Measurements from ENCODE around the gene GPR176.

GPR176 gene

GRCh38 chr15:39803016-39803415 is 117.0 kb downstream of the GPR176 start:
- no peak for DNase-seq (ENCODE audit: low read depth)

- DNase-seq (ENCODE audit: low read depth) = no peak
These were observed 118.3 kb downstream of the GPR176 start for GRCh38 chr15:39801641-39802309.

- DNase-seq (ENCODE audit: low read depth) = no peak
These were observed 120.5 kb downstream of the GPR176 start for GRCh38 chr15:39799552-39800011.

- DNase-seq (ENCODE audit: low read depth) = no peak
These were observed 121.7 kb downstream of the GPR176 start for GRCh38 chr15:39798382-39798781.

GRCh38 chr15:39797407-39797806 is 122.7 kb downstream of the GPR176 start:
- DNase-seq (ENCODE audit: low read depth) = no peak

GRCh38 chr15:39796601-39797000 is 123.5 kb downstream of the GPR176 start:
- DNase-seq (ENCODE audit: low read depth) = no peak

- no peak for DNase-seq (ENCODE audit: low read depth)
These were observed 124.6 kb downstream of the GPR176 start for GRCh38 chr15:39795486-39795885.

GRCh38 chr15:39794954-39795353 is 125.1 kb downstream of the GPR176 start:
- no peak for DNase-seq (ENCODE audit: low read depth)

GRCh38 chr15:39793923-39794322 is 126.1 kb downstream of the GPR176 start:
- DNase-seq (ENCODE audit: low read depth) = no peak

- no peak for DNase-seq (ENCODE audit: low read depth)
These were observed 127.2 kb downstream of the GPR176 start for GRCh38 chr15:39792844-39793335.

- no peak for DNase-seq (ENCODE audit: low read depth)
These were observed 127.8 kb downstream of the GPR176 start for GRCh38 chr15:39792025-39792843.

GRCh38 chr15:39789736-39790135 is 130.3 kb downstream of the GPR176 start:
- no peak for DNase-seq (ENCODE audit: low read depth)

GRCh38 chr15:39788800-39789565 is 131.1 kb downstream of the GPR176 start:
- DNase-seq (ENCODE audit: low read depth) = no peak

- DNase-seq (ENCODE audit: low read depth) = no peak
These were observed 132.0 kb downstream of the GPR176 start for GRCh38 chr15:39788108-39788507.

GRCh38 chr15:39787479-39787878 is 132.6 kb downstream of the GPR176 start:
- no peak for DNase-seq (ENCODE audit: low read depth)

GRCh38 chr15:39786447-39787056 is 133.5 kb downstream of the GPR176 start:
- DNase-seq (ENCODE audit: low read depth) = no peak

- no peak for DNase-seq (ENCODE audit: low read depth)
These were observed 134.2 kb downstream of the GPR176 start for GRCh38 chr15:39785841-39786240.

- no peak for DNase-seq (ENCODE audit: low read depth)
These were observed 134.9 kb downstream of the GPR176 start for GRCh38 chr15:39785139-39785538.

- no peak for DNase-seq (ENCODE audit: low read depth)
These were observed 135.4 kb downstream of the GPR176 start for GRCh38 chr15:39784638-39785037.

- DNase-seq (ENCODE audit: low read depth) = no peak
These were observed 135.9 kb downstream of the GPR176 start for GRCh38 chr15:39784125-39784524.

GRCh38 chr15:39783244-39783820 is 136.7 kb downstream of the GPR176 start:
- DNase-seq (ENCODE audit: low read depth) = no peak

Measured in activated T-helper 1 cell treated with Interleukin-2 at 50 U/mL for 16 hours (primary cell).